ENCODE results near the gene RHO. TPM values are rescaled to one million over a fixed set of nuclear protein-coding genes. Genes with fewer than 3 reads are reported as not detected.
A peak's percentile ranks its signal among the peaks of the same experiment; 100 is the strongest.

RHO gene
- total and polyA plus RNA-seq, 10 of the 15 experiments (the other 5 are each of a cell fraction or from before 2014, with no cell fraction given), result not detected

DNA sequence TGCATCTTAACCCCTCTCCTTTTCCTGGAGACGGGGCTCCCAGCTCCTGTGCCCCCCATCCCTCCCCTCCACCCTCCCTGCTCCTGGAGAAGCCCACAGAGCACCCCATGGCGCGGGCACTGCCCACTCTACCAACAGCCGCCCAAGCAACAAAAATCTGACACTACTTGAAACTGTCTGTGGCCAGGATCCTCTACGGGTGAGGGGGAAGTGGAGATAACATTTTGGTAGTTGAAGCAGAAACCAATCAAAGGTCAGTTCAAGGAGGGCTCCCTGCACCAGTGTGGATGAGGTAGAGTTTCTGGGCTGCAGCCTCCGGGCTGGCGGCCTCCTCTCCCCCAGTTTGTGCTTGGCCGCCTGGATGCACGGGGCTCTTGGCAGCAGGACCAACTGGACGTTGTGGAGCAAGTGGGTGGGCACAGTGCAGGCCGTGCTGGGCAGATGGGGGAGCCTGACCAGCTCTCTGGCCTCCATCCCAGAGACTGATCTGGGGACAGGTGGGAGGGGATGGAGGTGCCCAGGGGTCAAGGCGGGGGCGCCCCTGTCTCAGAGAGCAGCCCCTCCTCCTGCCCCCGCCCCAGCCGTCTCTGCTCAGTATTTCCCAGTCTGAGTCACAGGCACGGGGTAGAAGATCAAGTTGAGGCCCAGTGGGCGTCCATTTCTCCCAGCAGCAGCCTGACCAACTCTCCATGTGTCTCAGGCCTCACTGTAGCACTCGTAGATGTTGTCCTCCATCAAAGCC, 27.3 kb downstream of the RHO start:
- H3K4me3 ChIP-seq, result no peak overlapping the region
- ChIA-PET CTCF (interaction anchor here (3.9 kb wide), 1 partner anchor 66 kb away, joined by 15 read pairs; no protein-coding TSS in a partner anchor), POLR2A (no interaction called here), RAD21 (ENCODE audit: unreplicated experiment) (no interaction called here), SMC1A (ENCODE audit: uncharacterized antibody, unreplicated experiment) (interaction anchor here (0.9 kb wide), 1 partner anchor 21 kb away, joined by 4 read pairs; no protein-coding TSS in a partner anchor)
- 14% methylated on average over 16 of the region's 18 CpGs for WGBS (ENCODE audit: insufficient coverage, insufficient replicate concordance, low lambda C conversion rate, missing lambda C conversion rate)
- H3K9ac ChIP-seq (ENCODE audit: control insufficient read depth, insufficient read depth, low read length), result no peak overlapping the region
- no peaks in the 10 kb centered on the region for H3K9me3 ChIP-seq (replicated peaks; ENCODE audit: control insufficient read depth, insufficient read depth, low read length)
- no peak overlapping the region for H3K27ac ChIP-seq (ENCODE audit: control insufficient read depth, insufficient read depth)
- H4K20me1 ChIP-seq (ENCODE audit: control insufficient read depth, insufficient read depth), result no peaks in the 10 kb centered on the region
- intact Hi-C loops (cut with micrococcal nuclease; ENCODE audit: unreplicated experiment), result no loop called here
- H3K4me1 ChIP-seq (ENCODE audit: control insufficient read depth, insufficient read depth, low read length), result no peaks in the 10 kb centered on the region
- peaks cover 2 to 7% of the 10 kb centered on the region in 2 experiments; a peak in 3 of 4 replicates for H3K27me3 ChIP-seq (replicated peaks in 1 of 2; ENCODE audit: control insufficient read depth in 2 of 2, insufficient read depth in 2 of 2, low read length in 1 of 2)
- no TSS peak for BruUV-seq (replicated peaks)
- H3K79me2 ChIP-seq (ENCODE audit: control insufficient read depth, insufficient read depth, low read length), result no peaks in the 10 kb centered on the region
- TF ChIP-seq DPF2 (IDR thresholded peaks at IDR 0.05) (0 out of 2 replicates have a peak, but pooled peaks have one; percentile 35), NR2F1 (conservative IDR thresholded peaks at IDR 0.05) (peak; percentile 55), MTA3 (IDR thresholded peaks at IDR 0.05; ENCODE audit: borderline replicate concordance, low read length) (no peak)
- TF ChIP-seq, protein P1, sequence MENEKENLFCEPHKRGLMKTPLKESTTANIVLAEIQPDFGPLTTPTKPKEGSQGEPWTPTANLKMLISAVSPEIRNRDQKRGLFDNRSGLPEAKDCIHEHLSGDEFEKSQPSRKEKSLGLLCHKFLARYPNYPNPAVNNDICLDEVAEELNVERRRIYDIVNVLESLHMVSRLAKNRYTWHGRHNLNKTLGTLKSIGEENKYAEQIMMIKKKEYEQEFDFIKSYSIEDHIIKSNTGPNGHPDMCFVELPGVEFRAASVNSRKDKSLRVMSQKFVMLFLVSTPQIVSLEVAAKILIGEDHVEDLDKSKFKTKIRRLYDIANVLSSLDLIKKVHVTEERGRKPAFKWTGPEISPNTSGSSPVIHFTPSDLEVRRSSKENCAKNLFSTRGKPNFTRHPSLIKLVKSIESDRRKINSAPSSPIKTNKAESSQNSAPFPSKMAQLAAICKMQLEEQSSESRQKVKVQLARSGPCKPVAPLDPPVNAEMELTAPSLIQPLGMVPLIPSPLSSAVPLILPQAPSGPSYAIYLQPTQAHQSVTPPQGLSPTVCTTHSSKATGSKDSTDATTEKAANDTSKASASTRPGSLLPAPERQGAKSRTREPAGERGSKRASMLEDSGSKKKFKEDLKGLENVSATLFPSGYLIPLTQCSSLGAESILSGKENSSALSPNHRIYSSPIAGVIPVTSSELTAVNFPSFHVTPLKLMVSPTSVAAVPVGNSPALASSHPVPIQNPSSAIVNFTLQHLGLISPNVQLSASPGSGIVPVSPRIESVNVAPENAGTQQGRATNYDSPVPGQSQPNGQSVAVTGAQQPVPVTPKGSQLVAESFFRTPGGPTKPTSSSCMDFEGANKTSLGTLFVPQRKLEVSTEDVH (IDR thresholded peaks at IDR 0.05; ENCODE audit: low read depth, partially characterized antibody), result no peak
- H3K4me2 ChIP-seq (ENCODE audit: control insufficient read depth, insufficient read depth), result no peak overlapping the region
- H3K36me3 ChIP-seq (ENCODE audit: control insufficient read depth in 2 of 2, insufficient read depth in 2 of 2, low read length in 1 of 2), result no peaks in the 10 kb centered on the region
- H2AFZ ChIP-seq (ENCODE audit: control insufficient read depth, low read depth, low read length), result no peak overlapping the region
- FAIRE-seq (no peak), DNase-seq (ENCODE audit: low read depth, low spot score) (no peak), ATAC-seq (peak; percentile 47)
- in situ Hi-C loops (cut with MboI), result no loop called here

Data from GM12878 (cell line).